Breast epithelium (tissue), 3 donors: ENCODE measurements around the gene GTPBP6.
"Not testable (repeated sequence)": the region's sequence is repeated elsewhere in the genome, so short reads cannot be mapped to it uniquely, and the experiment has no call there.

Experiments
- CTCF ChIP-seq, 3 donors: fragments of 450-650 bp; IDR thresholded peaks; one replicate each; pipeline ENCODE4 v1.5.1; 2016 to 2017; ENCODE audit warnings: antibody characterized with exemption in 3 of 3, mild to moderate bottlenecking in 3 of 3, moderate library complexity in 3 of 3
- POLR2AphosphoS5 ChIP-seq, 3 donors: sonication (generic); formaldehyde crosslinking; IDR thresholded peaks; one replicate each; pipeline ENCODE4 v1.6.1; 2017; ENCODE audit warnings: antibody characterized with exemption in 3 of 3

DNA sequence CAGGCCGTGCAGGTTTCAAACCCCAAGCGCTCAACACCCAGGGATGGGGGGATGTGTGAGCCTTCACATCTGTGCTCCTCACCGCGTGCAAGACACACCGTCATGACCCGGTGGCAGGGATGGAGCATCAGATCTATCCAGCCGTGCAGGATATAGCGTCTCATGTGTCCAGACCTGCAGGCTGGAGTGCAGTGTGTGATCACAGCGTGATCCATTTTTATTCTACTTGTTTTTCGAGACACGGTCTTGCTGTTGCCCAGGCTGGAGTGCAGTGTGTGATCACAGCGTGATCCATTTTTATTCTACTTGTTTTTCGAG lies 32.7 kb upstream of the GTPBP6 start:
- not testable (repeated sequence) for TF ChIP-seq POLR2AphosphoS5, CTCF (IDR thresholded peaks at IDR 0.05)
